H9 (cell line): ENCODE data around the gene NRDE2. TPM values are rescaled to one million over a fixed set of nuclear protein-coding genes. Genes with fewer than 3 reads are reported as not detected.

Source experiments
- DNase-seq: peaks from one replicate; pipeline ENCODE4 v3.0.0-alpha.2; 2017
- H2AFZ ChIP-seq: one replicate; pipeline ENCODE4 v1.6.1; 2013; ENCODE audit warnings: mild to moderate bottlenecking, low read length, control low read depth, moderate library complexity
- H2AK5ac ChIP-seq: 2 replicates; pipeline ENCODE4 v1.6.1; 2013; ENCODE audit warnings: low read length, control low read depth, mixed read lengths; ENCODE audit not compliant: insufficient read length
- H2BK120ac ChIP-seq: one replicate; pipeline ENCODE4 v1.6.1; 2013; ENCODE audit warnings: low read depth, mild to moderate bottlenecking, low read length, control low read depth, inconsistent platforms; ENCODE audit not compliant: poor library complexity, severe bottlenecking
- H2BK12ac ChIP-seq: 2 replicates; pipeline ENCODE4 v1.6.1; 2013; ENCODE audit warnings: low read length, control low read depth, mixed read lengths, low read depth; ENCODE audit not compliant: insufficient read length
- H2BK15ac ChIP-seq: 2 replicates; pipeline ENCODE4 v1.6.1; 2013; ENCODE audit warnings: low read depth, low read length, control low read depth
- H2BK20ac ChIP-seq: one replicate; pipeline ENCODE4 v1.6.1; 2013; ENCODE audit warnings: low read depth, mild to moderate bottlenecking, low read length, control low read depth, inconsistent platforms; ENCODE audit not compliant: poor library complexity, severe bottlenecking
- H2BK5ac ChIP-seq: 2 replicates; pipeline ENCODE4 v1.6.1; 2013; ENCODE audit warnings: low read length, control low read depth, mixed read lengths; ENCODE audit not compliant: insufficient read length
- H3K14ac ChIP-seq: 2 replicates; pipeline ENCODE4 v1.6.1; 2013; ENCODE audit warnings: low read length, control low read depth; ENCODE audit not compliant: insufficient read depth
- H3K18ac ChIP-seq: 2 replicates; pipeline ENCODE4 v1.6.1; 2013; ENCODE audit warnings: low read depth, mild to moderate bottlenecking, mixed read lengths, low read length, control low read depth; ENCODE audit not compliant: insufficient read length
- H3K23ac ChIP-seq: 2 replicates; pipeline ENCODE4 v1.6.1; 2013; ENCODE audit warnings: low read length, control low read depth, mixed read lengths, low read depth; ENCODE audit not compliant: insufficient read length
- H3K23me2 ChIP-seq: 2 replicates; pipeline ENCODE4 v1.6.1; 2013; ENCODE audit warnings: low read depth, mild to moderate bottlenecking, mixed read lengths, low read length, control low read depth; ENCODE audit not compliant: insufficient read length, poor library complexity, severe bottlenecking
- H3K27ac ChIP-seq: 2 replicates; pipeline ENCODE4 v1.5.1; 2013; ENCODE audit warnings: low read length, control low read depth, mixed read lengths, low read depth; ENCODE audit not compliant: insufficient read length
- H3K27me3 ChIP-seq: 2 replicates; pipeline ENCODE4 v1.6.1; 2013; ENCODE audit warnings: low read length, control low read depth, inconsistent platforms; ENCODE audit not compliant: insufficient read depth
- H3K4ac ChIP-seq: 2 replicates; pipeline ENCODE4 v1.6.1; 2013; ENCODE audit warnings: low read depth, mild to moderate bottlenecking, control low read depth, inconsistent platforms, low read length, moderate library complexity
- H3K4me1 ChIP-seq: 2 replicates; pipeline ENCODE4 v1.6.1; 2013; ENCODE audit warnings: low read length, control low read depth, inconsistent platforms; ENCODE audit not compliant: insufficient read depth
- H3K4me2 ChIP-seq: 2 replicates; pipeline ENCODE4 v1.6.1; 2013; ENCODE audit warnings: low read length, control low read depth, mixed read lengths; ENCODE audit not compliant: insufficient read length, insufficient read depth
- H3K56ac ChIP-seq: 2 replicates; pipeline ENCODE4 v1.6.1; 2013; ENCODE audit warnings: low read depth, mild to moderate bottlenecking, mixed read lengths, low read length, control low read depth; ENCODE audit not compliant: insufficient read length
- H3K79me1 ChIP-seq: 2 replicates; pipeline ENCODE4 v1.6.1; 2013; ENCODE audit warnings: low read depth, mild to moderate bottlenecking, moderate library complexity, low read length, control low read depth, inconsistent platforms; ENCODE audit not compliant: insufficient read depth, poor library complexity, severe bottlenecking
- H3K79me2 ChIP-seq: 2 replicates; pipeline ENCODE4 v1.6.1; 2013; ENCODE audit warnings: low read length, control low read depth, inconsistent platforms; ENCODE audit not compliant: insufficient read depth
- H3K9ac ChIP-seq: 2 replicates; pipeline ENCODE4 v1.6.1; 2013; ENCODE audit warnings: low read length, control low read depth, mixed read lengths; ENCODE audit not compliant: insufficient read length; ENCODE audit errors: extremely low read depth
- H3K9me3 ChIP-seq: one replicate; pipeline ENCODE4 v1.6.1; 2013; ENCODE audit warnings: low read depth, low read length, inconsistent platforms; ENCODE audit not compliant: control insufficient read depth
- H3T11ph ChIP-seq: one replicate; pipeline ENCODE4 v1.6.1; 2013; ENCODE audit warnings: mild to moderate bottlenecking, low read length, control low read depth, inconsistent platforms
- H4K20me1 ChIP-seq: one replicate; pipeline ENCODE4 v1.6.1; 2013; ENCODE audit not compliant: control insufficient read depth, insufficient read length, insufficient read depth
- H4K5ac ChIP-seq: 2 replicates; pipeline ENCODE4 v1.6.1; 2013; ENCODE audit warnings: low read depth, mild to moderate bottlenecking, mixed read lengths, low read length, control low read depth; ENCODE audit not compliant: insufficient read length
- H4K8ac ChIP-seq: replicated peaks from 2 replicates; pipeline ENCODE4 v1.6.1; 2013; ENCODE audit warnings: low read length, control low read depth, mixed read lengths, low read depth; ENCODE audit not compliant: insufficient read length
- H4K91ac ChIP-seq: 2 replicates; pipeline ENCODE4 v1.6.1; 2013; ENCODE audit warnings: low read depth, mild to moderate bottlenecking, moderate library complexity, mixed read lengths, low read length, control low read depth; ENCODE audit not compliant: insufficient read length
- H3K27ac Mint-ChIP-seq, 3 experiments: 2 replicates in 2 of 3; 3 replicates in 1 of 3; pipeline ENCODE4 v1.8.0; 2020 to 2021; ENCODE audit warnings: mixed read lengths in 3 of 3, mild to moderate bottlenecking in 1 of 3, moderate library complexity in 1 of 3
- H3K27me3 Mint-ChIP-seq: 2 replicates; pipeline ENCODE4 v1.8.0; 2021; ENCODE audit warnings: low read depth, mild to moderate bottlenecking, moderate library complexity, mixed read lengths
- H3K36me3 Mint-ChIP-seq, 3 experiments: 2 replicates in 2 of 3; 3 replicates in 1 of 3; pipeline ENCODE4 v1.8.0; 2020 to 2021; ENCODE audit warnings: low read depth in 3 of 3, mixed read lengths in 3 of 3; ENCODE audit not compliant: insufficient read depth in 1 of 3
- H3K4me1 Mint-ChIP-seq, 2 experiments: 2 replicates each; pipeline ENCODE4 v1.8.0; 2020; ENCODE audit warnings: mixed read lengths in 2 of 2
- H3K4me3 Mint-ChIP-seq, 2 experiments: 2 replicates in 1 of 2; 3 replicates in 1 of 2; pipeline ENCODE4 v1.8.0; 2020 to 2021; ENCODE audit warnings: mild to moderate bottlenecking in 2 of 2, mixed read lengths in 2 of 2, moderate library complexity in 1 of 2
- H3K9me3 Mint-ChIP-seq, 2 experiments: 2 replicates in 1 of 2; 3 replicates in 1 of 2; pipeline ENCODE4 v1.8.0; 2020; ENCODE audit warnings: mild to moderate bottlenecking in 2 of 2, mixed read lengths in 2 of 2, moderate library complexity in 1 of 2
- total RNA-seq: library from RNA; stranded (reverse); gene quantifications from 2 replicates; pipeline ENCODE4 v1.2.1, GENCODE V29; 2021
- TF ChIP-seq, protein P1 (sequence below): fragments of 200-600 bp; sonication (generic); conservative IDR thresholded peaks from 3 replicates; pipeline ENCODE4 v1.8.0; 2021; ENCODE audit warnings: antibody characterized with exemption, mild to moderate bottlenecking

NRDE2 gene
- total RNA-seq, 1 experiment from 2014 or later, result 21.2 TPM

DNA sequence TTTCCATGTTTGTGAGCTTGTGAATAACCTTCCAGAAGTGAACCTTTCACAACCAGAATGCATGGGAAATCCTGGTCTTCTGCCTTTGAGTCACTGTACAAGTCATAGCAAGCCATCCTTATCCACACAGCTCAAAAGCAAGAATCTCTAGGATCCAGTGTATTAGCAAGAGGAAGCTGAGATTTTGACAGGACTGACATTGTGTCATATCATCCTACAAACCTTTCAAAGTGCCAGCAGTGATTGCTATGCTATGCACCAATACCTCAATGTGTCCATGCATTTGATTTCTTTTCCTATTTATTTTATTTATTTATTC lies 13.5 kb upstream of the NRDE2 start:
- Histone ChIP-seq H2BK5ac (no peak overlapping the region), H3K23me2 (no peaks in the 10 kb centered on the region), H4K20me1 (no peaks in the 10 kb centered on the region), H2AK5ac (no peak overlapping the region), H2BK12ac (no peak overlapping the region), H4K91ac (no peak overlapping the region), H3K9me3 (no peaks in the 10 kb centered on the region), H3K27me3 (no peaks in the 10 kb centered on the region), H3K4me2 (no peak overlapping the region), H3K9ac (no peak overlapping the region), H3K4me1 (no peaks in the 10 kb centered on the region; the same call in 1 of the 2 replicates), H3K79me2 (no peaks in the 10 kb centered on the region), H3K56ac (no peak overlapping the region), H3K18ac (no peak overlapping the region), H3T11ph (no peak overlapping the region), H4K8ac (no peak overlapping the region), H3K79me1 (no peaks in the 10 kb centered on the region), H2BK120ac (no peak overlapping the region), H2BK15ac (no peak overlapping the region), H2BK20ac (no peak overlapping the region), H4K5ac (no peak overlapping the region), H3K4ac (no peak overlapping the region), H2AFZ (no peak overlapping the region), H3K14ac (no peak overlapping the region), H3K27ac (no peak overlapping the region), H3K23ac (no peak overlapping the region)
- H3K4me1 Mint-ChIP-seq, result peaks cover 14 to 18% of the 10 kb centered on the region in 2 experiments
- H3K4me3 Mint-ChIP-seq, result no peak overlapping the region
- TF ChIP-seq, protein P1, sequence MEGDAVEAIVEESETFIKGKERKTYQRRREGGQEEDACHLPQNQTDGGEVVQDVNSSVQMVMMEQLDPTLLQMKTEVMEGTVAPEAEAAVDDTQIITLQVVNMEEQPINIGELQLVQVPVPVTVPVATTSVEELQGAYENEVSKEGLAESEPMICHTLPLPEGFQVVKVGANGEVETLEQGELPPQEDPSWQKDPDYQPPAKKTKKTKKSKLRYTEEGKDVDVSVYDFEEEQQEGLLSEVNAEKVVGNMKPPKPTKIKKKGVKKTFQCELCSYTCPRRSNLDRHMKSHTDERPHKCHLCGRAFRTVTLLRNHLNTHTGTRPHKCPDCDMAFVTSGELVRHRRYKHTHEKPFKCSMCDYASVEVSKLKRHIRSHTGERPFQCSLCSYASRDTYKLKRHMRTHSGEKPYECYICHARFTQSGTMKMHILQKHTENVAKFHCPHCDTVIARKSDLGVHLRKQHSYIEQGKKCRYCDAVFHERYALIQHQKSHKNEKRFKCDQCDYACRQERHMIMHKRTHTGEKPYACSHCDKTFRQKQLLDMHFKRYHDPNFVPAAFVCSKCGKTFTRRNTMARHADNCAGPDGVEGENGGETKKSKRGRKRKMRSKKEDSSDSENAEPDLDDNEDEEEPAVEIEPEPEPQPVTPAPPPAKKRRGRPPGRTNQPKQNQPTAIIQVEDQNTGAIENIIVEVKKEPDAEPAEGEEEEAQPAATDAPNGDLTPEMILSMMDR, result no peak
- DNase-seq, result no peak
- H3K27ac Mint-ChIP-seq, result no peak overlapping the region
- peaks cover 4% of the 10 kb centered on the region for H3K27me3 Mint-ChIP-seq
- H3K36me3 Mint-ChIP-seq, result no peaks in the 10 kb centered on the region; a peak in 1 of 7 replicates
- no peaks in the 10 kb centered on the region for H3K9me3 Mint-ChIP-seq
